Fibroblast of skin of scalp (primary cell): Measurements from ENCODE around the gene RGS12. TPM values are rescaled to one million over a fixed set of nuclear protein-coding genes. Genes with fewer than 3 reads are reported as not detected.
A peak's percentile ranks its signal among the peaks of the same experiment; 100 is the strongest.

Experiments
- DNase-seq: peaks from one replicate; pipeline ENCODE4 v3.0.0-alpha.2; 2013
- polyA plus RNA-seq, 2 experiments: library from polyadenylated mRNA; unstranded; fragments of 120-200 nt; gene quantifications; one replicate each; pipeline ENCODE4 v1.2.1, GENCODE V29; 2013; ENCODE audit not compliant: insufficient read length in 2 of 2

RGS12 gene
- polyA plus RNA-seq (2013, experiment 1 of 2; ENCODE audit: insufficient read length): 20.4 TPM
- 17.3 TPM for polyA plus RNA-seq (2013, experiment 2 of 2; ENCODE audit: insufficient read length)

GRCh38 chr4:3292571-3293400, at the start of gene RGS12:
RGS12 (plus strand) TSS chr4:3293021; CDS start chr4:3316171, 23,150 bp downstream.
- DNase-seq: peak; percentile 94

GRCh38 chr4:3243136-3243780, 49.6 kb upstream of the RGS12 start:
- DNase-seq: no peak

GRCh38 chr4:3244002-3244401, 48.8 kb upstream of the RGS12 start:
- DNase-seq: no peak

- no peak for DNase-seq
These were observed 48.1 kb upstream of the RGS12 start for GRCh38 chr4:3244747-3245146.

GRCh38 chr4:3245676-3246075, 47.1 kb upstream of the RGS12 start:
- no peak for DNase-seq

- DNase-seq: no peak
These were observed 46.1 kb upstream of the RGS12 start for GRCh38 chr4:3246458-3247398.

- DNase-seq: no peak
These were observed 45.2 kb upstream of the RGS12 start for GRCh38 chr4:3247399-3248177.

GRCh38 chr4:3248178-3248480, 44.7 kb upstream of the RGS12 start:
- DNase-seq: no peak

- DNase-seq: no peak
These were observed 43.8 kb upstream of the RGS12 start, which contains the start of gene MSANTD1 for GRCh38 chr4:3248811-3249661. MSANTD1 (plus strand) TSS chr4:3249159; CDS start chr4:3249223, 64 bp downstream.

- no peak for DNase-seq
These were observed 42.9 kb upstream of the RGS12 start for GRCh38 chr4:3249711-3250437.

GRCh38 chr4:3250438-3250955, 42.3 kb upstream of the RGS12 start:
- no peak for DNase-seq

GRCh38 chr4:3250956-3251690, 41.7 kb upstream of the RGS12 start:
- DNase-seq: peak; percentile 28

GRCh38 chr4:3251691-3252479, 40.9 kb upstream of the RGS12 start:
- DNase-seq: no peak

GRCh38 chr4:3252480-3252828, 40.4 kb upstream of the RGS12 start:
- no peak for DNase-seq

GRCh38 chr4:3252831-3253641, 39.8 kb upstream of the RGS12 start:
- DNase-seq: no peak

GRCh38 chr4:3253808-3254207, 39.0 kb upstream of the RGS12 start:
- no peak for DNase-seq

GRCh38 chr4:3254302-3255131, 38.3 kb upstream of the RGS12 start:
- no peak for DNase-seq
